H9 (cell line): ENCODE data around the gene ARHGDIA. TPM values are rescaled to one million over a fixed set of nuclear protein-coding genes. Genes with fewer than 3 reads are reported as not detected.

Source experiments
- DNase-seq: peaks from one replicate; pipeline ENCODE4 v3.0.0-alpha.2; 2017
- H2AFZ ChIP-seq: one replicate; pipeline ENCODE4 v1.6.1; 2013; ENCODE audit warnings: mild to moderate bottlenecking, low read length, control low read depth, moderate library complexity
- H2AK5ac ChIP-seq: 2 replicates; pipeline ENCODE4 v1.6.1; 2013; ENCODE audit warnings: low read length, control low read depth, mixed read lengths; ENCODE audit not compliant: insufficient read length
- H2BK120ac ChIP-seq: one replicate; pipeline ENCODE4 v1.6.1; 2013; ENCODE audit warnings: low read depth, mild to moderate bottlenecking, low read length, control low read depth, inconsistent platforms; ENCODE audit not compliant: poor library complexity, severe bottlenecking
- H2BK12ac ChIP-seq: 2 replicates; pipeline ENCODE4 v1.6.1; 2013; ENCODE audit warnings: low read length, control low read depth, mixed read lengths, low read depth; ENCODE audit not compliant: insufficient read length
- H2BK15ac ChIP-seq: 2 replicates; pipeline ENCODE4 v1.6.1; 2013; ENCODE audit warnings: low read depth, low read length, control low read depth
- H2BK20ac ChIP-seq: one replicate; pipeline ENCODE4 v1.6.1; 2013; ENCODE audit warnings: low read depth, mild to moderate bottlenecking, low read length, control low read depth, inconsistent platforms; ENCODE audit not compliant: poor library complexity, severe bottlenecking
- H2BK5ac ChIP-seq: 2 replicates; pipeline ENCODE4 v1.6.1; 2013; ENCODE audit warnings: low read length, control low read depth, mixed read lengths; ENCODE audit not compliant: insufficient read length
- H3K14ac ChIP-seq: 2 replicates; pipeline ENCODE4 v1.6.1; 2013; ENCODE audit warnings: low read length, control low read depth; ENCODE audit not compliant: insufficient read depth
- H3K18ac ChIP-seq: 2 replicates; pipeline ENCODE4 v1.6.1; 2013; ENCODE audit warnings: low read depth, mild to moderate bottlenecking, mixed read lengths, low read length, control low read depth; ENCODE audit not compliant: insufficient read length
- H3K23ac ChIP-seq: 2 replicates; pipeline ENCODE4 v1.6.1; 2013; ENCODE audit warnings: low read length, control low read depth, mixed read lengths, low read depth; ENCODE audit not compliant: insufficient read length
- H3K23me2 ChIP-seq: 2 replicates; pipeline ENCODE4 v1.6.1; 2013; ENCODE audit warnings: low read depth, mild to moderate bottlenecking, mixed read lengths, low read length, control low read depth; ENCODE audit not compliant: insufficient read length, poor library complexity, severe bottlenecking
- H3K27ac ChIP-seq: 2 replicates; pipeline ENCODE4 v1.5.1; 2013; ENCODE audit warnings: low read length, control low read depth, mixed read lengths, low read depth; ENCODE audit not compliant: insufficient read length
- H3K27me3 ChIP-seq: 2 replicates; pipeline ENCODE4 v1.6.1; 2013; ENCODE audit warnings: low read length, control low read depth, inconsistent platforms; ENCODE audit not compliant: insufficient read depth
- H3K4ac ChIP-seq: 2 replicates; pipeline ENCODE4 v1.6.1; 2013; ENCODE audit warnings: low read depth, mild to moderate bottlenecking, control low read depth, inconsistent platforms, low read length, moderate library complexity
- H3K4me1 ChIP-seq: 2 replicates; pipeline ENCODE4 v1.6.1; 2013; ENCODE audit warnings: low read length, control low read depth, inconsistent platforms; ENCODE audit not compliant: insufficient read depth
- H3K4me2 ChIP-seq: 2 replicates; pipeline ENCODE4 v1.6.1; 2013; ENCODE audit warnings: low read length, control low read depth, mixed read lengths; ENCODE audit not compliant: insufficient read length, insufficient read depth
- H3K56ac ChIP-seq: 2 replicates; pipeline ENCODE4 v1.6.1; 2013; ENCODE audit warnings: low read depth, mild to moderate bottlenecking, mixed read lengths, low read length, control low read depth; ENCODE audit not compliant: insufficient read length
- H3K79me1 ChIP-seq: 2 replicates; pipeline ENCODE4 v1.6.1; 2013; ENCODE audit warnings: low read depth, mild to moderate bottlenecking, moderate library complexity, low read length, control low read depth, inconsistent platforms; ENCODE audit not compliant: insufficient read depth, poor library complexity, severe bottlenecking
- H3K79me2 ChIP-seq: 2 replicates; pipeline ENCODE4 v1.6.1; 2013; ENCODE audit warnings: low read length, control low read depth, inconsistent platforms; ENCODE audit not compliant: insufficient read depth
- H3K9ac ChIP-seq: 2 replicates; pipeline ENCODE4 v1.6.1; 2013; ENCODE audit warnings: low read length, control low read depth, mixed read lengths; ENCODE audit not compliant: insufficient read length; ENCODE audit errors: extremely low read depth
- H3K9me3 ChIP-seq: one replicate; pipeline ENCODE4 v1.6.1; 2013; ENCODE audit warnings: low read depth, low read length, inconsistent platforms; ENCODE audit not compliant: control insufficient read depth
- H3T11ph ChIP-seq: one replicate; pipeline ENCODE4 v1.6.1; 2013; ENCODE audit warnings: mild to moderate bottlenecking, low read length, control low read depth, inconsistent platforms
- H4K20me1 ChIP-seq: one replicate; pipeline ENCODE4 v1.6.1; 2013; ENCODE audit not compliant: control insufficient read depth, insufficient read length, insufficient read depth
- H4K5ac ChIP-seq: 2 replicates; pipeline ENCODE4 v1.6.1; 2013; ENCODE audit warnings: low read depth, mild to moderate bottlenecking, mixed read lengths, low read length, control low read depth; ENCODE audit not compliant: insufficient read length
- H4K8ac ChIP-seq: replicated peaks from 2 replicates; pipeline ENCODE4 v1.6.1; 2013; ENCODE audit warnings: low read length, control low read depth, mixed read lengths, low read depth; ENCODE audit not compliant: insufficient read length
- H4K91ac ChIP-seq: 2 replicates; pipeline ENCODE4 v1.6.1; 2013; ENCODE audit warnings: low read depth, mild to moderate bottlenecking, moderate library complexity, mixed read lengths, low read length, control low read depth; ENCODE audit not compliant: insufficient read length
- H3K27ac Mint-ChIP-seq, 3 experiments: 2 replicates in 2 of 3; 3 replicates in 1 of 3; pipeline ENCODE4 v1.8.0; 2020 to 2021; ENCODE audit warnings: mixed read lengths in 3 of 3, mild to moderate bottlenecking in 1 of 3, moderate library complexity in 1 of 3
- H3K27me3 Mint-ChIP-seq: 2 replicates; pipeline ENCODE4 v1.8.0; 2021; ENCODE audit warnings: low read depth, mild to moderate bottlenecking, moderate library complexity, mixed read lengths
- H3K36me3 Mint-ChIP-seq, 3 experiments: 2 replicates in 2 of 3; 3 replicates in 1 of 3; pipeline ENCODE4 v1.8.0; 2020 to 2021; ENCODE audit warnings: low read depth in 3 of 3, mixed read lengths in 3 of 3; ENCODE audit not compliant: insufficient read depth in 1 of 3
- H3K4me1 Mint-ChIP-seq, 2 experiments: 2 replicates each; pipeline ENCODE4 v1.8.0; 2020; ENCODE audit warnings: mixed read lengths in 2 of 2
- H3K4me3 Mint-ChIP-seq, 2 experiments: 2 replicates in 1 of 2; 3 replicates in 1 of 2; pipeline ENCODE4 v1.8.0; 2020 to 2021; ENCODE audit warnings: mild to moderate bottlenecking in 2 of 2, mixed read lengths in 2 of 2, moderate library complexity in 1 of 2
- H3K9me3 Mint-ChIP-seq, 2 experiments: 2 replicates in 1 of 2; 3 replicates in 1 of 2; pipeline ENCODE4 v1.8.0; 2020; ENCODE audit warnings: mild to moderate bottlenecking in 2 of 2, mixed read lengths in 2 of 2, moderate library complexity in 1 of 2
- WGBS: extraction: QIAGEN DNeasy Blood & Tissue Kit; methylation state at CpG from one replicate; pipeline ENCODE4 v1.1.7; 2013; ENCODE audit warnings: missing lambda C conversion rate, low lambda C conversion rate, mixed read lengths; ENCODE audit not compliant: insufficient read length; ENCODE audit errors: extremely low coverage; 5-methylcytosine and 5-hydroxymethylcytosine counted together
- total RNA-seq: library from RNA; stranded (reverse); gene quantifications from 2 replicates; pipeline ENCODE4 v1.2.1, GENCODE V29; 2021
- TF ChIP-seq, protein P1 (sequence below): fragments of 200-600 bp; sonication (generic); conservative IDR thresholded peaks from 3 replicates; pipeline ENCODE4 v1.8.0; 2021; ENCODE audit warnings: antibody characterized with exemption, mild to moderate bottlenecking

The ARHGDIA gene
- total RNA-seq, 1 experiment from 2014 or later = 247 TPM

DNA sequence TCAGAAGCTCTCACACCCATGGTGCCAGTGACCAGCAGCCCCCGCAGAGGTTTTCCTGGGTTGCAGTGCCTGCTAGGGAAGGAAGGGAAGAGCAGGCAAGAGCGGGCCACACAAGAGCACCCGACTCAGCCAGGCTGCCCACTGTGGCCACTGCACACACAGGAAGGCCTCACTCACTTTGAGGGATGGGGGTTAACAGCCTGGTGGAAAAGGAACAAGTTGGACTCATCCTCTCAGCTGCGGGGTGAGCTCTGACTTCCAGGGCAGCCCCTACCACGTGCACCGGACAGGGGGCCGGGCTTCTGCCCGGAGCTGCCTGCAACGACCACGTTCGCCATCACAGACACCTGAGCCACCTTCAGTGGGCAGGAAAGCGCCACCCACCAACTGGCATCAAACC, 18.9 kb downstream of the ARHGDIA start:
- no peaks in the 10 kb centered on the region; the same call in 1 of the 2 replicates for H3K27me3 Mint-ChIP-seq
- H3K27ac ChIP-seq = no peak overlapping the region
- H3K9ac ChIP-seq = no peak overlapping the region
- H3K23ac ChIP-seq = no peak overlapping the region
- H3K4me1 ChIP-seq = no peaks in the 10 kb centered on the region
- no peak for DNase-seq
- no peak overlapping the region for H3K4me3 Mint-ChIP-seq
- no peak overlapping the region for H3K27ac Mint-ChIP-seq
- no peak overlapping the region for H2BK15ac ChIP-seq
- no peaks in the 10 kb centered on the region for H3K79me1 ChIP-seq
- H3K9me3 ChIP-seq = no peaks in the 10 kb centered on the region
- no peak overlapping the region for H4K91ac ChIP-seq
- no peak overlapping the region for H4K5ac ChIP-seq
- H4K20me1 ChIP-seq = peaks cover 2% of the 10 kb centered on the region
- peaks cover 27 to 69% (median 56%) of the 10 kb centered on the region in 3 experiments; a peak in 6 of 7 replicates for H3K36me3 Mint-ChIP-seq
- TF ChIP-seq, protein P1, sequence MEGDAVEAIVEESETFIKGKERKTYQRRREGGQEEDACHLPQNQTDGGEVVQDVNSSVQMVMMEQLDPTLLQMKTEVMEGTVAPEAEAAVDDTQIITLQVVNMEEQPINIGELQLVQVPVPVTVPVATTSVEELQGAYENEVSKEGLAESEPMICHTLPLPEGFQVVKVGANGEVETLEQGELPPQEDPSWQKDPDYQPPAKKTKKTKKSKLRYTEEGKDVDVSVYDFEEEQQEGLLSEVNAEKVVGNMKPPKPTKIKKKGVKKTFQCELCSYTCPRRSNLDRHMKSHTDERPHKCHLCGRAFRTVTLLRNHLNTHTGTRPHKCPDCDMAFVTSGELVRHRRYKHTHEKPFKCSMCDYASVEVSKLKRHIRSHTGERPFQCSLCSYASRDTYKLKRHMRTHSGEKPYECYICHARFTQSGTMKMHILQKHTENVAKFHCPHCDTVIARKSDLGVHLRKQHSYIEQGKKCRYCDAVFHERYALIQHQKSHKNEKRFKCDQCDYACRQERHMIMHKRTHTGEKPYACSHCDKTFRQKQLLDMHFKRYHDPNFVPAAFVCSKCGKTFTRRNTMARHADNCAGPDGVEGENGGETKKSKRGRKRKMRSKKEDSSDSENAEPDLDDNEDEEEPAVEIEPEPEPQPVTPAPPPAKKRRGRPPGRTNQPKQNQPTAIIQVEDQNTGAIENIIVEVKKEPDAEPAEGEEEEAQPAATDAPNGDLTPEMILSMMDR = no peak
- H3K9me3 Mint-ChIP-seq = no peaks in the 10 kb centered on the region
- H3K4ac ChIP-seq = no peak overlapping the region
- H2BK120ac ChIP-seq = no peak overlapping the region
- no peak overlapping the region for H2BK5ac ChIP-seq
- no peaks in the 10 kb centered on the region for H3K27me3 ChIP-seq
- no peak overlapping the region for H4K8ac ChIP-seq
- no peak overlapping the region for H2BK20ac ChIP-seq
- no peak overlapping the region for H3T11ph ChIP-seq
- no peak overlapping the region for H3K56ac ChIP-seq
- H2AFZ ChIP-seq = no peak overlapping the region
- no peaks in the 10 kb centered on the region for H3K79me2 ChIP-seq
- WGBS = no CpG with 5 or more reads among the region's 12 CpGs
- H3K18ac ChIP-seq = no peak overlapping the region
- H2BK12ac ChIP-seq = no peak overlapping the region
- no peak overlapping the region for H2AK5ac ChIP-seq
- no peak overlapping the region for H3K4me2 ChIP-seq
- no peaks in the 10 kb centered on the region for H3K4me1 Mint-ChIP-seq
- no peak overlapping the region for H3K14ac ChIP-seq
- H3K23me2 ChIP-seq = no peaks in the 10 kb centered on the region
